IPS DF 19.7 (cell line): Measurements from ENCODE around the gene ANKFY1.

ENCODE experiments used
- DNase-seq: peaks from one replicate; pipeline ENCODE4 v3.0.0-alpha.2; 2013; ENCODE audit warnings: low read depth, low spot score

The ANKFY1 gene

GRCh38 chr17:4182043-4182442, 81.7 kb downstream of the ANKFY1 start:
- DNase-seq = no peak

- no peak for DNase-seq
Measured at GRCh38 chr17:4180791-4181190, 83.0 kb downstream of the ANKFY1 start.

GRCh38 chr17:4179071-4179470, 84.7 kb downstream of the ANKFY1 start:
- DNase-seq = no peak

GRCh38 chr17:4178651-4179050, 85.1 kb downstream of the ANKFY1 start:
- no peak for DNase-seq

- no peak for DNase-seq
Measured at GRCh38 chr17:4177806-4178205, 86.0 kb downstream of the ANKFY1 start.

GRCh38 chr17:4176808-4177472, 86.8 kb downstream of the ANKFY1 start:
- no peak for DNase-seq

- no peak for DNase-seq
Measured at GRCh38 chr17:4175921-4176807, 87.6 kb downstream of the ANKFY1 start.

GRCh38 chr17:4174556-4174955, 89.2 kb downstream of the ANKFY1 start:
- DNase-seq = no peak

- no peak for DNase-seq
Measured at GRCh38 chr17:4173781-4174180, 90.0 kb downstream of the ANKFY1 start.

GRCh38 chr17:4172356-4172755, 91.4 kb downstream of the ANKFY1 start:
- no peak for DNase-seq

- no peak for DNase-seq
Measured at GRCh38 chr17:4170639-4171280, 93.0 kb downstream of the ANKFY1 start.

GRCh38 chr17:4167786-4168185, 96.0 kb downstream of the ANKFY1 start:
- no peak for DNase-seq

- DNase-seq = no peak
Measured at GRCh38 chr17:4166419-4166818, 97.4 kb downstream of the ANKFY1 start.

GRCh38 chr17:4165301-4166010, 98.3 kb downstream of the ANKFY1 start:
- DNase-seq = no peak

GRCh38 chr17:4163951-4164350, 99.8 kb downstream of the ANKFY1 start:
- DNase-seq = no peak

GRCh38 chr17:4162775-4163466, 100.9 kb downstream of the ANKFY1 start:
- DNase-seq = no peak

- no peak for DNase-seq
Measured at GRCh38 chr17:4162321-4162720, 101.5 kb downstream of the ANKFY1 start.

- DNase-seq = no peak
Measured at GRCh38 chr17:4161967-4162305, 101.8 kb downstream of the ANKFY1 start.

GRCh38 chr17:4161192-4161966, 102.4 kb downstream of the ANKFY1 start:
- DNase-seq = no peak

- no peak for DNase-seq
Measured at GRCh38 chr17:4160294-4160859, 103.4 kb downstream of the ANKFY1 start.
